AML-193 (cell line): ENCODE results near the gene CMSS1.

Source experiments
- DNase-seq, 2 experiments: peaks; one replicate each; lab custom pipeline; 2025; lab: John Stamatoyannopoulos, UW

Gene CMSS1

GRCh38 chr3:99999536-99999935 is 181.9 kb downstream of the CMSS1 start:
- DNase-seq = no peak

- no peak for DNase-seq
Observed at GRCh38 chr3:100001083-100001482, 183.4 kb downstream of the CMSS1 start.

- no peak for DNase-seq
Observed at GRCh38 chr3:100001526-100002270, 184.0 kb downstream of the CMSS1 start.

- DNase-seq = no peak
Observed at GRCh38 chr3:100002599-100003350, 185.1 kb downstream of the CMSS1 start.

GRCh38 chr3:100003609-100004503 is 186.2 kb downstream of the CMSS1 start:
- no peak for DNase-seq

- DNase-seq = no peak
Observed at GRCh38 chr3:100004931-100005330, 187.3 kb downstream of the CMSS1 start.

- no peak for DNase-seq
Observed at GRCh38 chr3:100005665-100006393, 188.2 kb downstream of the CMSS1 start.

GRCh38 chr3:100006570-100007271 is 189.1 kb downstream of the CMSS1 start:
- no peak for DNase-seq

- no peak for DNase-seq
Observed at GRCh38 chr3:100007313-100007712, 189.7 kb downstream of the CMSS1 start.

GRCh38 chr3:100008081-100008698 is 190.5 kb downstream of the CMSS1 start:
- no peak for DNase-seq

- DNase-seq = no peak
Observed at GRCh38 chr3:100009276-100010086, 191.8 kb downstream of the CMSS1 start.

GRCh38 chr3:100010087-100010417 is 192.4 kb downstream of the CMSS1 start:
- DNase-seq = no peak

- DNase-seq = no peak
Observed at GRCh38 chr3:100018806-100019205, 201.1 kb downstream of the CMSS1 start.

GRCh38 chr3:100019719-100020118 is 202.1 kb downstream of the CMSS1 start:
- no peak for DNase-seq

GRCh38 chr3:100020876-100021644 is 203.4 kb downstream of the CMSS1 start:
- no peak for DNase-seq

- no peak for DNase-seq
Observed at GRCh38 chr3:100022506-100022905, 204.8 kb downstream of the CMSS1 start.

GRCh38 chr3:100023150-100023549 is 205.5 kb downstream of the CMSS1 start:
- DNase-seq = no peak

GRCh38 chr3:100023595-100023994 is 205.9 kb downstream of the CMSS1 start:
- no peak for DNase-seq
